ENCODE measurements around the gene WDR33.

GRCh38 chr2:127810156-127810618 lies 784 bp downstream of the WDR33 start:
- TF ChIP-seq, protein P1, sequence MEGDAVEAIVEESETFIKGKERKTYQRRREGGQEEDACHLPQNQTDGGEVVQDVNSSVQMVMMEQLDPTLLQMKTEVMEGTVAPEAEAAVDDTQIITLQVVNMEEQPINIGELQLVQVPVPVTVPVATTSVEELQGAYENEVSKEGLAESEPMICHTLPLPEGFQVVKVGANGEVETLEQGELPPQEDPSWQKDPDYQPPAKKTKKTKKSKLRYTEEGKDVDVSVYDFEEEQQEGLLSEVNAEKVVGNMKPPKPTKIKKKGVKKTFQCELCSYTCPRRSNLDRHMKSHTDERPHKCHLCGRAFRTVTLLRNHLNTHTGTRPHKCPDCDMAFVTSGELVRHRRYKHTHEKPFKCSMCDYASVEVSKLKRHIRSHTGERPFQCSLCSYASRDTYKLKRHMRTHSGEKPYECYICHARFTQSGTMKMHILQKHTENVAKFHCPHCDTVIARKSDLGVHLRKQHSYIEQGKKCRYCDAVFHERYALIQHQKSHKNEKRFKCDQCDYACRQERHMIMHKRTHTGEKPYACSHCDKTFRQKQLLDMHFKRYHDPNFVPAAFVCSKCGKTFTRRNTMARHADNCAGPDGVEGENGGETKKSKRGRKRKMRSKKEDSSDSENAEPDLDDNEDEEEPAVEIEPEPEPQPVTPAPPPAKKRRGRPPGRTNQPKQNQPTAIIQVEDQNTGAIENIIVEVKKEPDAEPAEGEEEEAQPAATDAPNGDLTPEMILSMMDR (IDR thresholded peaks at IDR 0.05) = no peak
- TF ChIP-seq POLR2AphosphoS5 (IDR thresholded peaks at IDR 0.05) (no peak), POLR2A (IDR thresholded peaks at IDR 0.05) (no peak), EP300 (IDR thresholded peaks at IDR 0.05; ENCODE audit: low read depth) (no peak)
